Kidney epithelial cell (primary cell): Measurements from ENCODE around the gene ST8SIA5. TPM values are rescaled to one million over a fixed set of nuclear protein-coding genes. Genes with fewer than 3 reads are reported as not detected.

Experiments
- DNase-seq: peaks from one replicate; pipeline ENCODE4 v3.0.0-alpha.2; 2010; ENCODE audit warnings: low read depth
- H3K27me3 ChIP-seq: 2 replicates; pipeline ENCODE4 v1.6.0; 2011; ENCODE audit warnings: low read length; ENCODE audit not compliant: control insufficient read depth, insufficient read depth
- H3K36me3 ChIP-seq: 2 replicates; pipeline ENCODE4 v1.5.1; 2011; ENCODE audit warnings: low read length; ENCODE audit not compliant: control insufficient read depth, insufficient read depth
- H3K4me3 ChIP-seq: 2 replicates; pipeline ENCODE4 v1.5.1; 2011; ENCODE audit warnings: low read depth, mild to moderate bottlenecking, control low read depth, low read length
- CTCF ChIP-seq: IDR thresholded peaks from 2 replicates; pipeline ENCODE4 v1.5.1; 2011; ENCODE audit warnings: mild to moderate bottlenecking, moderate library complexity, low read length, control low read depth, inconsistent platforms; ENCODE audit not compliant: insufficient read depth, poor library complexity, severe bottlenecking
- total RNA-seq: library from RNA; depleted of rRNA; stranded (reverse); fragments of >200 nt; gene quantifications from 2 replicates; pipeline ENCODE4 v1.2.3, GENCODE V29; 2015

Gene ST8SIA5
- total RNA-seq, 1 donor from 2014 or later, result under 0.01 TPM

GRCh38 chr18:46732201-46732600, 24.7 kb downstream of the ST8SIA5 start:
- TF ChIP-seq CTCF, result no peak
- no peak overlapping the region for H3K4me3 ChIP-seq
- DNase-seq, result no peak

DNA sequence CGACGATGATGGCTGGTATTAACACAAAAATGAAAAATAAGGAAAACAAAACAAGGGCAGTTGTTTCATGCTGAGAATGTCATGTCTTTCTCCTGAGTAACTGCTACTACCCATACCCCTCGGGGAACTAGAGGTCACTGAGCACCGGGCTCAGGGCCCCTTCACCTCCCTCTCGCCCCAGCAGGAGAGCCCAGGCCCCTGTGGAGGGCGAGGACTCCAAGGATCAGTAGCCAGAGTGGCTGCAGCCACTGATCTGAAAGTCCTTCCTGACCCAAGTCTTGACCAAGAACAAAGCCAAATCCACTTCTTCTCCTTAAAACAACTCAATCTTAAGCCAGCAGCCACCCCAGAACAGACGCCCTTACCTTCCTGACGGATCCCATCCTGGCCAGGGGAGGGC, 25.5 kb downstream of the ST8SIA5 start:
- H3K4me3 ChIP-seq, result no peak overlapping the region
- no peaks in the 10 kb centered on the region for H3K36me3 ChIP-seq
- H3K27me3 ChIP-seq, result no peaks in the 10 kb centered on the region
- DNase-seq, result no peak
- no peak for TF ChIP-seq CTCF

More at GRCh38 chr18:46732201-46732600, 24.7 kb downstream of the ST8SIA5 start:
- no peaks in the 10 kb centered on the region for H3K36me3 ChIP-seq
- H3K27me3 ChIP-seq, result no peaks in the 10 kb centered on the region

GRCh38 chr18:46728219-46728930, 28.5 kb downstream of the ST8SIA5 start:
- no peaks in the 10 kb centered on the region for H3K36me3 ChIP-seq
- no peaks in the 10 kb centered on the region for H3K27me3 ChIP-seq
- no peak overlapping the region for H3K4me3 ChIP-seq
- no peak for DNase-seq
- TF ChIP-seq CTCF, result no peak

DNA sequence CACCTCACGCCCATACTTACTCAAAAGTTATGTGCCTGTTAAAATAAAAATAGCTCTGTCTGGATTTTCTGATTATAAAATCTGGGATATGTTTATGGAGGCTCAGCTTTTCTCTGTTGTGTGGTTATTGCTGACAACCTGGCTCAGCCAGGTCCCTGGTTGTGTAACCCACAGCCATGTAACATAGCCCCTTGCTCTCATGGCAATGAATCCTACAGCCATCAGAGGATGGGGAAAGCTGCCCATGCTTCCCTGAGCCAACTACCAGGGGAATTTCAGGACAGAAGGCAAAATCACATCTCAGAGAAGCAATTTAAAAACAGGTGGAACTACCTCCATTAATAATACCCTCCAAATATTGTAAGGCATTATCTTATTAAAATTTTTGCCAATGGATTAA, 29.7 kb downstream of the ST8SIA5 start:
- H3K4me3 ChIP-seq, result no peak overlapping the region
- no peak for TF ChIP-seq CTCF
- DNase-seq, result no peak
- no peaks in the 10 kb centered on the region for H3K27me3 ChIP-seq
- no peaks in the 10 kb centered on the region for H3K36me3 ChIP-seq

DNA sequence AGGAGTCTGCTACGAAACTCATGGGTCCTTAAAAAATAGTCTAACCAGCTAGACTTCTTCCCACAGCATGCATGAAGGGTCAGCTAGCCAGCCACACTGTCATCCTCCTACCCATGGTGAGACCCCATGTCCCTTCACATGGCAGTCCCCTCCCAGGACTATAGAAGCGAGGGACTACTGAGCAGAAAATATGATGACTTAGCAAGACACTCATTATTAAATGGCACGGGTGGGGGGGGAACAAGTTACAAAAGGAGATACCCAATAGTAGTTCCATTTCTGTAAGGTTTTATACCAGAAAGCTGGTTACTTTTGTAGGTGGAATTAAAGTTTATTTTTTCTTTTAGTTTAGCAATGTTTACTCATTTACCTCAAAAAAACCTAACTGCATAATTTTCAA, 31.5 kb downstream of the ST8SIA5 start:
- TF ChIP-seq CTCF, result no peak
- H3K4me3 ChIP-seq, result no peak overlapping the region

GRCh38 chr18:46723856-46724415, 32.9 kb downstream of the ST8SIA5 start:
- TF ChIP-seq CTCF, result no peak
- no peaks in the 10 kb centered on the region for H3K36me3 ChIP-seq
- DNase-seq, result no peak
- no peak overlapping the region for H3K4me3 ChIP-seq
- H3K27me3 ChIP-seq, result no peaks in the 10 kb centered on the region

More for the DNA sequence above, 31.5 kb downstream of the ST8SIA5 start:
- no peaks in the 10 kb centered on the region for H3K36me3 ChIP-seq
- H3K27me3 ChIP-seq, result no peaks in the 10 kb centered on the region
- no peak for DNase-seq
